ENCODE data around the gene KRT33B. TPM values are rescaled to one million over a fixed set of nuclear protein-coding genes. Genes with fewer than 3 reads are reported as not detected.

KRT33B gene
- total and polyA plus RNA-seq, 2 of the 13 experiments (the other 11 are each of a cell fraction or from before 2014, with no cell fraction given), result not detected

DNA sequence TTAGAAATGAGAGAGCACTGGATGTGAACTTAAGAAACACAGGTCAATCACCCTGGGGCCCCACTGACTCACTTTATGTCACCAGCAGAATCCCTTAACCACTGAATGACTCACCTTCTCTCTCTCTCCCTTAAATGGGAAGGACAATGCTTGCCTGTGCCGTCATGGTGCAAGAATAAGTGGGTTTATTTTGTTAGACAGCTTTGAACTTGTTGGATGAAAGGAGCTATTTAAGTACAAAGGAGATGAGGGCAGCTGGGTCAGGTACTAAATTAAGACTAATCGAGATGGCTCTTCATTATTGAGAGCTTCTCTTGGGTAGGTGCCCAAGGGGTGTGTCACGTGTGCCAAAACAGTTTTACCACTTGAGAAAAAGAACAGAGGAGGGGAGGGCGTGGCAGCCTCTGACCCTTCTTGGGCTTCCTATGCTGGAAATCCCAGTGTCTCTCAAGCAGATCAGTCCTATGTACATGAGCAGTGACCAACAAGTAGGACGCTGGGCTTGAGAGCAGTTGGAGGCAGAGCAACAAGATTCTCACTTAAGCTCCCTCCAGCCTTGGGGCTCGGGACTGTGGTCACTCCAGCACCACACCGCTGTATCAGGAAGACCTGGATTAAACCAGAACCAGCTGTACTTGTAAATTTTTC is 34.5 kb upstream of the KRT33B start (continued):
- TF ChIP-seq, protein P1, sequence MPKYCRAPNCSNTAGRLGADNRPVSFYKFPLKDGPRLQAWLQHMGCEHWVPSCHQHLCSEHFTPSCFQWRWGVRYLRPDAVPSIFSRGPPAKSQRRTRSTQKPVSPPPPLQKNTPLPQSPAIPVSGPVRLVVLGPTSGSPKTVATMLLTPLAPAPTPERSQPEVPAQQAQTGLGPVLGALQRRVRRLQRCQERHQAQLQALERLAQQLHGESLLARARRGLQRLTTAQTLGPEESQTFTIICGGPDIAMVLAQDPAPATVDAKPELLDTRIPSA (CRISPR knock-in tag; IDR thresholded peaks at IDR 0.05; ENCODE audit: borderline replicate concordance), result no peak
- TF ChIP-seq ZFP36 (IDR thresholded peaks at IDR 0.05; ENCODE audit: borderline replicate concordance, low read depth, low read length, partially characterized antibody), result no peak
- TF ChIP-seq TOE1 (CRISPR knock-in tag; IDR thresholded peaks at IDR 0.05), result no peak
- TF ChIP-seq, protein P2, sequence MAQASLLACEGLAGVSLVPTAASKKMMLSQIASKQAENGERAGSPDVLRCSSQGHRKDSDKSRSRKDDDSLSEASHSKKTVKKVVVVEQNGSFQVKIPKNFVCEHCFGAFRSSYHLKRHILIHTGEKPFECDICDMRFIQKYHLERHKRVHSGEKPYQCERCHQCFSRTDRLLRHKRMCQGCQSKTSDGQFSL (CRISPR knock-in tag; IDR thresholded peaks at IDR 0.05), result no peak
- no peak for TF ChIP-seq NONO (IDR thresholded peaks at IDR 0.05)
- no peak for TF ChIP-seq NONO (CRISPR knock-in tag; conservative IDR thresholded peaks at IDR 0.05)
- TF ChIP-seq KDM1A (CRISPR knock-in tag; IDR thresholded peaks at IDR 0.05), result no peak
- TF ChIP-seq ISL2 (CRISPR knock-in tag; IDR thresholded peaks at IDR 0.05), result peak; percentile 56
- TF ChIP-seq, protein P3, sequence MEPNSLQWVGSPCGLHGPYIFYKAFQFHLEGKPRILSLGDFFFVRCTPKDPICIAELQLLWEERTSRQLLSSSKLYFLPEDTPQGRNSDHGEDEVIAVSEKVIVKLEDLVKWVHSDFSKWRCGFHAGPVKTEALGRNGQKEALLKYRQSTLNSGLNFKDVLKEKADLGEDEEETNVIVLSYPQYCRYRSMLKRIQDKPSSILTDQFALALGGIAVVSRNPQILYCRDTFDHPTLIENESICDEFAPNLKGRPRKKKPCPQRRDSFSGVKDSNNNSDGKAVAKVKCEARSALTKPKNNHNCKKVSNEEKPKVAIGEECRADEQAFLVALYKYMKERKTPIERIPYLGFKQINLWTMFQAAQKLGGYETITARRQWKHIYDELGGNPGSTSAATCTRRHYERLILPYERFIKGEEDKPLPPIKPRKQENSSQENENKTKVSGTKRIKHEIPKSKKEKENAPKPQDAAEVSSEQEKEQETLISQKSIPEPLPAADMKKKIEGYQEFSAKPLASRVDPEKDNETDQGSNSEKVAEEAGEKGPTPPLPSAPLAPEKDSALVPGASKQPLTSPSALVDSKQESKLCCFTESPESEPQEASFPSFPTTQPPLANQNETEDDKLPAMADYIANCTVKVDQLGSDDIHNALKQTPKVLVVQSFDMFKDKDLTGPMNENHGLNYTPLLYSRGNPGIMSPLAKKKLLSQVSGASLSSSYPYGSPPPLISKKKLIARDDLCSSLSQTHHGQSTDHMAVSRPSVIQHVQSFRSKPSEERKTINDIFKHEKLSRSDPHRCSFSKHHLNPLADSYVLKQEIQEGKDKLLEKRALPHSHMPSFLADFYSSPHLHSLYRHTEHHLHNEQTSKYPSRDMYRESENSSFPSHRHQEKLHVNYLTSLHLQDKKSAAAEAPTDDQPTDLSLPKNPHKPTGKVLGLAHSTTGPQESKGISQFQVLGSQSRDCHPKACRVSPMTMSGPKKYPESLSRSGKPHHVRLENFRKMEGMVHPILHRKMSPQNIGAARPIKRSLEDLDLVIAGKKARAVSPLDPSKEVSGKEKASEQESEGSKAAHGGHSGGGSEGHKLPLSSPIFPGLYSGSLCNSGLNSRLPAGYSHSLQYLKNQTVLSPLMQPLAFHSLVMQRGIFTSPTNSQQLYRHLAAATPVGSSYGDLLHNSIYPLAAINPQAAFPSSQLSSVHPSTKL (CRISPR knock-in tag; IDR thresholded peaks at IDR 0.05), result peak; percentile 79
- TF ChIP-seq, protein P4, sequence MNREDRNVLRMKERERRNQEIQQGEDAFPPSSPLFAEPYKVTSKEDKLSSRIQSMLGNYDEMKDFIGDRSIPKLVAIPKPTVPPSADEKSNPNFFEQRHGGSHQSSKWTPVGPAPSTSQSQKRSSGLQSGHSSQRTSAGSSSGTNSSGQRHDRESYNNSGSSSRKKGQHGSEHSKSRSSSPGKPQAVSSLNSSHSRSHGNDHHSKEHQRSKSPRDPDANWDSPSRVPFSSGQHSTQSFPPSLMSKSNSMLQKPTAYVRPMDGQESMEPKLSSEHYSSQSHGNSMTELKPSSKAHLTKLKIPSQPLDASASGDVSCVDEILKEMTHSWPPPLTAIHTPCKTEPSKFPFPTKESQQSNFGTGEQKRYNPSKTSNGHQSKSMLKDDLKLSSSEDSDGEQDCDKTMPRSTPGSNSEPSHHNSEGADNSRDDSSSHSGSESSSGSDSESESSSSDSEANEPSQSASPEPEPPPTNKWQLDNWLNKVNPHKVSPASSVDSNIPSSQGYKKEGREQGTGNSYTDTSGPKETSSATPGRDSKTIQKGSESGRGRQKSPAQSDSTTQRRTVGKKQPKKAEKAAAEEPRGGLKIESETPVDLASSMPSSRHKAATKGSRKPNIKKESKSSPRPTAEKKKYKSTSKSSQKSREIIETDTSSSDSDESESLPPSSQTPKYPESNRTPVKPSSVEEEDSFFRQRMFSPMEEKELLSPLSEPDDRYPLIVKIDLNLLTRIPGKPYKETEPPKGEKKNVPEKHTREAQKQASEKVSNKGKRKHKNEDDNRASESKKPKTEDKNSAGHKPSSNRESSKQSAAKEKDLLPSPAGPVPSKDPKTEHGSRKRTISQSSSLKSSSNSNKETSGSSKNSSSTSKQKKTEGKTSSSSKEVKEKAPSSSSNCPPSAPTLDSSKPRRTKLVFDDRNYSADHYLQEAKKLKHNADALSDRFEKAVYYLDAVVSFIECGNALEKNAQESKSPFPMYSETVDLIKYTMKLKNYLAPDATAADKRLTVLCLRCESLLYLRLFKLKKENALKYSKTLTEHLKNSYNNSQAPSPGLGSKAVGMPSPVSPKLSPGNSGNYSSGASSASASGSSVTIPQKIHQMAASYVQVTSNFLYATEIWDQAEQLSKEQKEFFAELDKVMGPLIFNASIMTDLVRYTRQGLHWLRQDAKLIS (CRISPR knock-in tag; IDR thresholded peaks at IDR 0.05), result no peak
- no peak for TF ChIP-seq POLR2G (IDR thresholded peaks at IDR 0.05; ENCODE audit: low read depth, low read length)
- TF ChIP-seq, protein P5, sequence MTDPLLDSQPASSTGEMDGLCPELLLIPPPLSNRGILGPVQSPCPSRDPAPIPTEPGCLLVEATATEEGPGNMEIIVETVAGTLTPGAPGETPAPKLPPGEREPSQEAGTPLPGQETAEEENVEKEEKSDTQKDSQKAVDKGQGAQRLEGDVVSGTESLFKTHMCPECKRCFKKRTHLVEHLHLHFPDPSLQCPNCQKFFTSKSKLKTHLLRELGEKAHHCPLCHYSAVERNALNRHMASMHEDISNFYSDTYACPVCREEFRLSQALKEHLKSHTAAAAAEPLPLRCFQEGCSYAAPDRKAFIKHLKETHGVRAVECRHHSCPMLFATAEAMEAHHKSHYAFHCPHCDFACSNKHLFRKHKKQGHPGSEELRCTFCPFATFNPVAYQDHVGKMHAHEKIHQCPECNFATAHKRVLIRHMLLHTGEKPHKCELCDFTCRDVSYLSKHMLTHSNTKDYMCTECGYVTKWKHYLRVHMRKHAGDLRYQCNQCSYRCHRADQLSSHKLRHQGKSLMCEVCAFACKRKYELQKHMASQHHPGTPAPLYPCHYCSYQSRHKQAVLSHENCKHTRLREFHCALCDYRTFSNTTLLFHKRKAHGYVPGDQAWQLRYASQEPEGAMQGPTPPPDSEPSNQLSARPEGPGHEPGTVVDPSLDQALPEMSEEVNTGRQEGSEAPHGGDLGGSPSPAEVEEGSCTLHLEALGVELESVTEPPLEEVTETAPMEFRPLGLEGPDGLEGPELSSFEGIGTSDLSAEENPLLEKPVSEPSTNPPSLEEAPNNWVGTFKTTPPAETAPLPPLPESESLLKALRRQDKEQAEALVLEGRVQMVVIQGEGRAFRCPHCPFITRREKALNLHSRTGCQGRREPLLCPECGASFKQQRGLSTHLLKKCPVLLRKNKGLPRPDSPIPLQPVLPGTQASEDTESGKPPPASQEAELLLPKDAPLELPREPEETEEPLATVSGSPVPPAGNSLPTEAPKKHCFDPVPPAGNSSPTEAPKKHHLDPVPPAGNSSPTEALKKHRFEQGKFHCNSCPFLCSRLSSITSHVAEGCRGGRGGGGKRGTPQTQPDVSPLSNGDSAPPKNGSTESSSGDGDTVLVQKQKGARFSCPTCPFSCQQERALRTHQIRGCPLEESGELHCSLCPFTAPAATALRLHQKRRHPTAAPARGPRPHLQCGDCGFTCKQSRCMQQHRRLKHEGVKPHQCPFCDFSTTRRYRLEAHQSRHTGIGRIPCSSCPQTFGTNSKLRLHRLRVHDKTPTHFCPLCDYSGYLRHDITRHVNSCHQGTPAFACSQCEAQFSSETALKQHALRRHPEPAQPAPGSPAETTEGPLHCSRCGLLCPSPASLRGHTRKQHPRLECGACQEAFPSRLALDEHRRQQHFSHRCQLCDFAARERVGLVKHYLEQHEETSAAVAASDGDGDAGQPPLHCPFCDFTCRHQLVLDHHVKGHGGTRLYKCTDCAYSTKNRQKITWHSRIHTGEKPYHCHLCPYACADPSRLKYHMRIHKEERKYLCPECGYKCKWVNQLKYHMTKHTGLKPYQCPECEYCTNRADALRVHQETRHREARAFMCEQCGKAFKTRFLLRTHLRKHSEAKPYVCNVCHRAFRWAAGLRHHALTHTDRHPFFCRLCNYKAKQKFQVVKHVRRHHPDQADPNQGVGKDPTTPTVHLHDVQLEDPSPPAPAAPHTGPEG (CRISPR knock-in tag; IDR thresholded peaks at IDR 0.05), result no peak
- TF ChIP-seq ZNF619 (CRISPR knock-in tag; IDR thresholded peaks at IDR 0.05), result no peak
- TF ChIP-seq HOXA7 (CRISPR knock-in tag; IDR thresholded peaks at IDR 0.05), result no peak
